ENCODE data around the gene MAZ.
"Not testable (repeated sequence)": the region's sequence is repeated elsewhere in the genome, so short reads cannot be mapped to it uniquely, and the experiment has no call there.

The MAZ gene

DNA sequence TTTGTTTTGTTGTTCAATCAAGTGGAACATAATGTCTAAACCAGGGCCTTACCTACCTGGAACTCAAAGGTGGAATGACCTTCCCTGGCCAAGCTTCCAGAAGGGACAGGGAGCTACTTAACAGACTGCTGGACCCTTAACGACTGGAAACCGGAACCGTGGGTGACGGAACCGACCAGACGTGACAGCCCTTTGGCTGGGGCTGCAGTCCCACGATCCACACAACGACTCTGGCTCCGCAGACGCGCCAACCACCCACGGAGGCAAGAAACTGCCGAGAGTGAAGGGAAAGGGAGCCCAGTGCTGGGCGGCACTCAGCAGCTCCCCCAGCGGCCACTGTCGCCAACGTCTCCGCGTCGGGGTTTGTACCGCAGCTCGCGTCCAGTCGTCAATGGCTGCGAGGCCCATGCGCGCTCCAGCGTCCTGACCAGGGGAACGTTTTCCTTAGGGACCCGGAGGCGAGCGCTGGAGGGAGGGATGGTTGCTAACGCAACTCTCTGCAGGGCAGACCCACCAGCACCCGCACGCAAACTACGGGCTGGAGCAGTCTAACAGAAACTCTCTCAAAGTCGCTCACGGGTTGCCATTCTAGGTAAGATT, 21.3 kb upstream of the MAZ start:
- DNase-seq: peak; percentile 86

DNA sequence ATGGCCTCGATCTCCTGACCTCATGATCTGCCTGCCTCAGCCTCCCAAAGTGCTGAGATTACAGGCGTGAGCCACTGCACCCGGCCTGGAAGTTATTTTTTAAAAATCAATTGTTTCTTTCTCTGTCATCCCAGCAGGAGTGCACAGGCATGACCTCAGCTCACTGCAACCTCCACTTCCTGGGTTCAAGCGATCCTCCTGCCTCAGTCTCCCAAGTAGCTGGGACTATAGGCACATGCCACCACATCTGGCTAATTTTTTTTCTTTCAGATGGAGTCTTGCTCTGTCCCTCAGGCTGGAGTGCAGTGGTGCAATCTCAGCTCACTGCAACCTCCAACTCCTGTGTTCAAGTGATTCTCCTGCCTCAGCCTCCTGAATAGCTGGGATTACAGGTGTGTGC, 19.2 kb upstream of the MAZ start:
- not testable (repeated sequence) for DNase-seq

DNA sequence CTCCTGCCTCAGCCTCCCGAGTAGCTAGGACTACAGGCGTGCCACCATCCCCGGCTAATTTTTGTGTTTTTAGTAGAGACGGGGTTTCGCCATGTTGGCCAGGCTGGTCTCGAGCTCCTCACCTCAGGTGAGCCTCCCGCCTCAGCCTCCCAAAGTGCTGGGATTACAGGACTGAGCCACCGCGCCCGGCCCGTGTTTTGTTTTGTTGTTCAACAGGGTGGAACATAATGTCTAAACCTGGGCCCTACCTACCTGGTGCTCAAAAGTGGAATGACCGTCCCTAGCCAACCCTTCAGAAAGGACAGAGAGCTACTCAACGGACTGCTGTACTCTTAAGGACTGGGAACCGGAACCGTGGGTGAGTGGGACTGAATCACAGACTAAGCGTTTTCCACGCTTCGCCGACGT, 16.6 kb upstream of the MAZ start:
- no peak for DNase-seq

DNA sequence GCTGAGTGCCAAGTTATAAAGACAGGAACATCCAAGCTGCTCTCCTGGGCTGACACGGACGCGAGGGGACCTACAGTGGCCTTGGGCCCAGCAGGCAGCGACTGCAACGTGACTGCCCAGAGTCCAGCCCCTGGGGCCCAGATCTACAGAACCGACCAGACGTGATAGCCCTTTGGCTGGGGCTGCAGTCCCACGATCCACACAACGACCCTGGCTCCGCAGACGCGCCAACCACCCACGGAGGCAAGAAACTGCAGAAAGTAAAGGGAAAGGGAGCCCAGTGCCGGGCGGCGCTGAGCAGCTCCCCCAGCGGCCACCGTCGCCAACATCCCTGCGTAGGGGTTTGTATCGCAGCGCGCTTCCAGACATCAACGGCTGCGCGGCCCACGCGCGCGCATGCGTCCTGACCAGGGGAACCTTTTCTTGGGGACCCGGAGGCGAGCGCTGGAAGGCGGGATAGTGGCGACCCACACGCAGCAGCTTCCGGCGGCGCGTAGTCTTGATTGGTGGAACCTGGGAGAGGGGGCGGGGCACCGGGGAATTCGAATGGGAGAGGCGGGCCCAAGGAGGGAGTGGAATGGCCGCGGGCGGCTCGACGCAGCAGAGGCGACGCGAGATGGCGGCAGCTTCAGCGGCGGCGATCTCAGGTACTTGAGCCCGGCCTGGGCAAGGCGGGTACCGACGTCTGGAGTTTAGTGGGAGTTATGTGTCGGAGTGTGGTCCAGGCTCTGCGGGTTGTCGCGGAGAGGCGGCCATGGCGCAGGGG, 16.0 kb upstream of the MAZ start, which contains the start of gene KIF22:
KIF22 (plus strand) TSS at position 569 of the 766 bp plus-strand sequence; CDS start at position 578, 9 bp downstream.
- DNase-seq: peak; percentile 100

DNA sequence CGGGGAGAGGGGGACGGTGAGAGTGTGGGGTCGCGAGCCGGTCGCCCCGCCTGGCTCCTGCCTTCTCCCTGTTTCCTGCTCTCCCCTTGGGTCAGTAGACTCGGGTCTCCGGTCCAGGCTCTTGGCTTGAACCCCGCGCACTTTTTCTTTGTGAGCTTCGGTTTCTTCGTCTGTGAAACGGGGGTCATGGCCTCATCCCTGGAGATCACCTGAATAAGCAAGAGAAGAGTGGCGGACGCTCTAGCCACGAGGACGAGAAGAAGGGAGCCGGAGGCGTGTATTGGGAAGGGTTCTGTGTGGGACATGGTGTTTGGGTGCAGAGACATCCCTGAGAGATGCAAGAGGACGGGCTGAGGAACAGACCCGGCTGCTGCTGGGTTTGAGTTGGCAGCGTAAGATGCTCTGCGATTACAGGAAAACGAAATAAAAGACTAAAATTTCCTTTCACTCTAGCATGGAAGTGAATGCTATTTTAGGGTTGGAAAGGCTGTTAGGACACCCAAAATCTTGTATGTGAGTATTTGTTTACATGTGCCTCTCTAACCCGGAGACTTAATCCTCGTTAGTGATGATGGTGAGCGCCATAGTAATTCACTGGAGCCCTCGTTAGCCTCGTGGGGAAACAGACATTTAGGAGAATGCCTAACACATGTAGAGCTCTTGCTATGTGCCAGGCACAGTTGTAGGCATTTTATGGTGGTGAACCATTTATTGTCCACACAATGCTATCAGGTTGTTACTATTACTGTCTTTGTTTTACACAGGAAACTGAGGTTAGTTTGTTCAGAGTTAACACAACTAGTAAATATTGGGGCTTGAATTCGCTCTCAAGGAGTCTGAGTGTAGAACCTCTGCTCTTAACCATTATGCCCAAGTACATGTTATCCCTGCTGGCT, 15.1 kb upstream of the MAZ start:
- no peak for DNase-seq

DNA sequence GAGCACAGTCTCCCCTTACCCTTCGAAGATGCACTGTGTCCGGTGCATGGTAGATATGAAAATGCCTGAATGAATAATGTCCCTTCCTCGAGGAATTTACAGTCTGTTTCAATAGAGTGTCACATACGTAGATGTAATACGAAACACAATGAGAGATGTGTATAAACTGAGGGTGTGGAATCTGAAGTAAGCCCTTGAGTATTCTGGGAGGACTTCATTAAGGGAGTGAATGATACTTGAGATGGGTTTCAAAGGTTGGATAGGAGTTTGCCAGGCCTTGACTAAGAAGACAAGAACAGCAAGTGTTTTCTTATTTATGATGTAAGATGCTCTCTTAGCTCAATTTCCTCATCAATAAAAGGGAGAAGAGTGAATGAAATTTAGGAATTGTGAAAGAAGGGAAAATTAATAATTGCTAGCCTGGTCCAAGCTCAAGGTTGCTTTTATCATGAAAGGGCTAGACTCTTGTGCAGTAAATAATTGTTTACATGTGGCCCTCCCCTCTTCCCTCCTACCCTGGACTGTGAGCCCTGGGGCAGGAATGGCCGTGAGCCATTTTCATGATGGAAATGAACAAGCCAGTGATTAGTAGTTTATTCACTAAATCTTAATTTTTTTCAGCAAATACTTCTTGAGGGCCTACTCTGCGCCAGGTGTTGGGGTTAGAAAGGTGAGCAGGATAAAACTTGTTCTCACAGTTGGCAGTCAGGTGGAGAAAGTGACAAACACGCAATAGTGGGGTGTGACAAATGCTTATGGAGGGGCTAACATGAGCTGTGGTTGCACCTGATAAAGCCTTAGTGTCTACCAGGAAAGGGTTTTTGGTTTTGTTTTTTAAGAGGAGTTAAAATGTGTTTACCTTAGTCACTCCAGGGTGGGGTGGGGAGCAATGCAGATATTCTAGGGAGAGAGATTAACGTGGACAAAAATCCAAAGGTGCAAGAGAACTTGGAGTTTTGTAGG, 14.2 kb upstream of the MAZ start:
- no peak for DNase-seq

DNA sequence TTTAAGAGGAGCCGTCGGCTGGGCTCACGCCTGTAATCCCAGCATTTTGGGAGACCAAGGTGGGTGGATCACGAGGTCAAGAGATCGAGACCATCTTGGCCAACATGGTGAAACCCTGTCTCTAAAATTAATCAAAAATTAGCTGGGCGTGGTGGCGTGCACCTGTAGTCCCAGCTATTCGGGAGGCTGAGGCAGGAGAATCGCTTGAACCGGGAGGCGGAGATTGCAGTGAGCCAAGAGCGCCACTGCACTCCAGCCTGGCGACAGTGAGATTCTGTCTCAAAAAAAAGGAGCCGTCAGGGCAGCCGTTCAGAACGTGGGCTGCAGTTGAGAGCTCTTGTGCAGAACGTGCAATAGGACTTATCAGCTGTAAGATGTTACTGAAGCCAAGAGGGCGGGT, 13.2 kb upstream of the MAZ start:
- not testable (repeated sequence) for DNase-seq

DNA sequence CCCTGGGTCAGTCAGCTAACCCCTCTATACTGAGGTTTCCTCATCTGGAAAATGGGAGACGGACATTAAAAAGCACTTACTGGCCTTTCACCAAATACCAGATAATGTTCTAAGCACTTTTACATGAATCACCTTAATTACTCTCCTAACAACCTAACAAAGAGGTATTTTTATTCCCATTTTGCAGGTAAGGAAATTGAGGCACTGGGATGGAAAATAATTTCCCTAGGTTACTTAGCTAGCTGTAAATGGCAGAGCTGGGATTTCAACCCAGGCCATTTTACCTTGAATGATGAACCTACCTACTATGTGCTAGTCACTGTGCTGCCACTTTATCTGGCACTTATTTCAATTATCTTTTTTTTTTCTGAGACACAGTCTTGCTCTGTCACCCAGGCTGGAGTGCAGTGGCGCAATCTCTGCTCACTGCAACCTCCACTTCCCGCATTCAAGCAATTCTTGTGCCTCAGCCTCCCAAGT, 12.1 kb upstream of the MAZ start:
- no peak for DNase-seq

DNA sequence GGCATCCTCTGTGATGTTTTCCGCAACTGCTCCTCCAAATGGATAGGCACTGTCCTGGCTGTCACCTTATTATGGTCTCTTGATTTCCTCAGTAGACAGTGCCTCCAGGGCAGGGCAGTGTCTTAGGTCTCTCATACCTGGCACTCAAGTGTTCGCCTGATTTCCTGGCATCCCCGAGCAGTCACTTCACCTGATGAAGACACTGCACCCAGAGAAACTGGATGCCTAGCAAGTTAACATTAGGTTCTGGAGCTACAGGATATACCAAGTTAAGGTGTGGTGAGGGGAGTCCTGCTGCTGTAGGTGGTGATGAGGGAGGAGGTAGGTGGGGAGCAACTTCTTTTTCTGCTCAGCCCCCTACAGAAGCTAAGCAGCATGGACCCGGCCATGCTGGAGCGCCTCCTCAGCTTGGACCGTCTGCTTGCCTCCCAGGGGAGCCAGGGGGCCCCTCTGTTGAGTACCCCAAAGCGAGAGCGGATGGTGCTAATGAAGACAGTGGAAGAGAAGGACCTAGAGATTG, 3.9 kb upstream of the MAZ start:
- DNase-seq: no peak

DNA sequence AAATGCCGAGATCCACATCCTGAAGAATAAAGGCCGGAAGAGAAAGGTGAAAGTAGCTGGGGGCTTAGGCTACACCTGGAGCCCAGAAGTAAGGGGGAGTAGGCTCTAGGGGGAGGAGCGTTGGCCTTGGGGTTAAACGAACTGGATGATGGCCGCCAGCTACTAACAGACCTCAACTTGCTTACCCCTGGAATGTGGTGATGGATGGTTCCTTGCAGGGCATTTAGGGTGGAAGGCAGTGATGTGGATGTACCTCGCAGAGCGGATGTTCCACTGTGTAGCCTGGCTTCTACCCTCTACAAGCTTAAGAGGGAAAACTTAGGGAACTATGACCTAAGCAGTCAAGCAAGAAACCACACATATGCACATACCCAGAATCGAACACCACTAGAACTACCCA, 2.3 kb upstream of the MAZ start:
- no peak for DNase-seq

DNA sequence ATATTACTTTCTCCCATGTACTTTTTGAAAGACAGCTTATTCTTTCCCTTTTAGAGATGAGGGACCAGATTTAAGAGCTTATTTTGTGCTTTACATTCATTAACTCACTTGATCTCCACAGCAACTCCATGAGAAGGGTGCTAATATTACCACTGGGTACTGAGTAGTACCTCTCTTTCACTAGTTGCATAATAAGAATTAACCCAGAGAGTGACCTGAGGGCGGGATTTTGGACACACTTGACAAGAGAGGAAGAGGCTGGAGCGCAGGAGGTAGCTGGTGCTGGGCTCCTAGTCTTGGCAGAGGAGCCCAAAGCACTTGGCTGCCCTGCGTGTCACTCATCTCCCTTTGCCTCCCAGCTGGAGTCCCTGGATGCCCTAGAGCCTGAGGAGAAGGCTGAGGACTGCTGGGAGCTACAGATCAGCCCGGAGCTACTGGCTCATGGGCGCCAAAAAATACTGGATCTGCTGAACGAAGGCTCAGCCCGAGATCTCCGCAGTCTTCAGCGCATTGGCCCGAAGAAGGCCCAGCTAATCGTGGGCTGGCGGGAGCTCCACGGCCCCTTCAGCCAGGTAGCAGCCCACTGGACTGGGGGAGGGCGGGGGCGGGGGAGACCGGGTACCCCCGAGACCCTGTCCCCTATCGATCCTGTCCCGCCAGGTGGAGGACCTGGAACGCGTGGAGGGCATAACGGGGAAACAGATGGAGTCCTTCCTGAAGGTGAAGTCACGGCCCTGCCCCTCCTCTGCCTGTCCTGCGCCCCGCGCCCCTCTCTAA, 1.7 kb upstream of the MAZ start:
- no peak for DNase-seq

DNA sequence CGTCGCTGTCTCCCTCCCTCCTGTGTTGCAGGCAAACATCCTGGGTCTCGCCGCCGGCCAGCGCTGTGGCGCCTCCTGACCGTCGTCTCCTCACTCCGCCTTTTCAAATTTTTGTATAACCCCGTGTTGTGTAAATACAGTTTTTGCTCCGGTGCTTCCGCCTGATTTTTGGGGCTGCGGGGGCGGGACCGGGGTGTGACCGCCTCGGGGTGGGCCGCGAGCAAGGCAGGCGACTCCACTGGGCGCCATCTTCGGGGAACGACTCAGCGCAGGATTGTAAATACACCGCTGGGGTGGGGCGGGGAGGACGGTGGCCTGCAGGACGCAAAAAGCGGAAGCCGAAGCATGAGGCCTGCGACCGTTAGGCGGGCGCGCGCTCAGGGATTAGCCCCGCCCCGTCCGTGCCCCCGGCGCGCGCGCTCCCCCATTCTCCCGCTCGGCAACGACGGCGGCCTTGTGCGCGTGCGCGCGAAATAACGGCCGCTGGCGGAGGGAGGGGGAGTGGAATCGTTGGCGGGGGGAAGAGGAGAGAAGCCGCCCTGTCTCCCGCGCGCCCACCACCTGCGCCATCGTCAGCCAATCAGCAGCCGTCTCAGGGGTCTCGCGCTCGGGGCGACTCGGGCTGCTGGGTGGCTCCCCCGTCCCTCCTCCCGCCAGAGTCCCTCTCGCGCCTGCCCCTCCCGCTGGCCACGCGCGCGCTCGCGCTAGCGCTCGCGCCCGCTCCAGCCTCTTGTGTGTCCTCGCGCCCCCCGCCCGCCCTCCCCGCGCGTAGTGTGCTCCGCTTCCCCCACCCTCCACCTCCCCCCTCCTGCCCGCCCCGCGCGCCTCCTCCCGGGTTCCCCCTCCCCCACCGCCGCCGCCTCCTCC, 864 bp upstream of the MAZ start:
- peak; percentile 98 for DNase-seq

DNA sequence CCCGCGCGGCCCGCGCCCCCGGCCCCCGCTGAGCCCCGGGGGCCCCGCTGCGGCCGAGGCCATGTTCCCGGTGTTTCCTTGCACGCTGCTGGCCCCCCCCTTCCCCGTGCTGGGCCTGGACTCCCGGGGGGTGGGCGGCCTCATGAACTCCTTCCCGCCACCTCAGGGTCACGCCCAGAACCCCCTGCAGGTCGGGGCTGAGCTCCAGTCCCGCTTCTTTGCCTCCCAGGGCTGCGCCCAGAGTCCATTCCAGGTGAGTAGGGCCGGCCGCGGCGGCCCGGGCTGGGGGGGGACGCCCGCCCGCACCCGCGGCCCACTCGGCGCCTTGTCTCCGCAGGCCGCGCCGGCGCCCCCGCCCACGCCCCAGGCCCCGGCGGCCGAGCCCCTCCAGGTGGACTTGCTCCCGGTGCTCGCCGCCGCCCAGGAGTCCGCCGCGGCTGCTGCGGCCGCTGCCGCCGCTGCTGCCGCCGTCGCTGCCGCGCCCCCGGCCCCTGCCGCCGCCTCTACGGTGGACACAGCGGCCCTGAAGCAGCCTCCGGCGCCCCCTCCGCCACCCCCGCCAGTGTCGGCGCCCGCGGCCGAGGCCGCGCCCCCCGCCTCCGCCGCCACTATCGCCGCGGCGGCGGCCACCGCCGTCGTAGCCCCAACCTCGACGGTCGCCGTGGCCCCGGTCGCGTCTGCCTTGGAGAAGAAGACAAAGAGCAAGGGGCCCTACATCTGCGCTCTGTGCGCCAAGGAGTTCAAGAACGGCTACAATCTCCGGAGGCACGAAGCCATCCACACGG, 504 bp downstream of the MAZ start:
- DNase-seq: peak; percentile 81

DNA sequence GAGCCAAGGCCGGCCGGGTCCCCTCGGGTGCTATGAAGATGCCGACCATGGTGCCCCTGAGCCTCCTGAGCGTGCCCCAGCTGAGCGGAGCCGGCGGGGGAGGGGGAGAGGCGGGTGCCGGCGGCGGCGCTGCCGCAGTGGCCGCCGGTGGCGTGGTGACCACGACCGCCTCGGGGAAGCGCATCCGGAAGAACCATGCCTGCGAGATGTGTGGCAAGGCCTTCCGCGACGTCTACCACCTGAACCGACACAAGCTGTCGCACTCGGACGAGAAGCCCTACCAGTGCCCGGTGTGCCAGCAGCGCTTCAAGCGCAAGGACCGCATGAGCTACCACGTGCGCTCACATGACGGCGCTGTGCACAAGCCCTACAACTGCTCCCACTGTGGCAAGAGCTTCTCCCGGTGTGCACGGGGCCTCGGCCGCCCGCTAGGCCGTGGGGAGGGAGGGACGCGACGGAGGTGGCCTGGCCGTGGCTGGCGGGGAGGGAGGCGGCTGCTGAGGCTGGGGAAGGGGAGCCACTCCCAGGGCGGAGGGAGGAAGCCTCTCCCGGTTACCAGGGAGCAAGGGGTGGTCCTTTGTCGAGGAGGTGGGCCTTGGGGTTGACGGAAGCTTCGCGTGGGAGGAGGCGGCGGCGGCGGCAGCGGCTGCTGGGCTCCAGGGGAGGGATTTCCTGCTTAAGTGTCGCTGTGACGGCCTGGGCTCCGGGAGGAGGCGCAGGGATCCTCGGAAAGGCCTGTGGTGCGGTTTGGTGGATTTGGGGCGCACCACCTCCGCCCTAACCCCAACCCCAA, 1.3 kb downstream of the MAZ start:
- peak; percentile 91 for DNase-seq

DNA sequence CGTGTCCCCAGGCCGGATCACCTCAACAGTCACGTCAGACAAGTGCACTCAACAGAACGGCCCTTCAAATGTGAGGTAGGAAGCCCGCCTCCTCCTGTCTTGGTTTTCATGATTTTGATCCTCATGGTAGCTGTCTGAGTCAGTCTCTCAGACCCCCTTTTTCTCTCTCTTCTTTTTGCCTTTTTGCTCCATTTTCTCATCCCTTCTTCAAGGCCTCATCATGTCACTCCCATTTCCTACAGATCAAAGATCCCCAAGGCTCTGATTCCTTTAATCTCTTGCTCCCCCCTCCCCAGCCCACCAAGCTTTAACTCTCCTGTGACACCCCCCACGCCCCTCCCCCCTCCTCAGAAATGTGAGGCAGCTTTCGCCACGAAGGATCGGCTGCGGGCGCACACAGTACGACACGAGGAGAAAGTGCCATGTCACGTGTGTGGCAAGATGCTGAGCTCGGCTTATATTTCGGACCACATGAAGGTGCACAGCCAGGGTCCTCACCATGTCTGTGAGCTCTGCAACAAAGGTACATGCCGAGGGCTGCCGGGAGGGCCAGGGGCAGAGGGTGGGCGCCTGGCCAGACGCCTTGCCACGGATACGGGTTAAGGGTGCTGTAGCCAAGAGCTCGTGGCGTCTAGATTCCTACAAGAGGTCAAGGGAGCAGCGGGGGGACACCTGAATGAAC, 2.0 kb downstream of the MAZ start:
- peak; percentile 58 for DNase-seq

DNA sequence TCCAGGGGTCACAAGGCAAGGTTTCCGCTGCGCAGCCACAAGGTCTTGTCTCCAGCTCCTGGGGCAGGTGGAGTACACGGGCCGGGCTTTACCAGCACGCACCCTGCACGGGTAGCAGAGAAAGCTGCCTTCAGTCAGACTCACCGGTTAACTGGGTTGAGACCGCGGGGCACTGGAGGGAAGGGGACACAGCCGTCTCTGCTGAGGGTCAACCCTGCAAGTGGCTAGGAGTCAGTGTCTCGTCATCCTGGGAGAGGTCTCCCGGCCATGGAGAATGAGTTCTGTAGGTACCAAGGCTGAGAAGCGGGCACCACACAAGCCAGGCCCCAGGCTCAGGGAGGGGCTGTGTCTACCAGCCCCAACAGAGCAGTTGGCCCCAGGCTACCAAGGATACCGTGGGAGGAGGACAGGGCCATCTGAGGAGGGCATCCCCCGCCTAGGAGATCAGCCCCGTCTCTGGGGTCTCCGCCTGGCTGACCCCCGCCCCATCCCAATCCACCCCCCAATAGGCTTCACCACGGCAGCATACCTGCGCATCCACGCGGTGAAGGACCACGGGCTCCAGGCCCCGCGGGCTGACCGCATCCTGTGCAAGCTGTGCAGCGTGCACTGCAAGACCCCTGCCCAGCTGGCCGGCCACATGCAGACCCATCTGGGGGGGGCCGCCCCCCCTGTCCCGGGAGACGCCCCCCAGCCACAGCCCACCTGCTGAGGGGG, 2.9 kb downstream of the MAZ start:
- DNase-seq: no peak

Data from activated CD4-positive, alpha-beta T cell treated with anti-CD3 and anti-CD28 coated beads for 48 hours (primary cell).